ENCODE data around the gene RBM5.

The RBM5 gene

GRCh38 chr3:50133283-50133615, 44.5 kb downstream of the RBM5 start:
- TF ChIP-seq CTCF (IDR thresholded peaks at IDR 0.05; ENCODE audit: insufficient read depth, low read depth, low read length, missing control alignments): no peak
- no peak for DNase-seq (ENCODE audit: low read depth)
- no peak overlapping the region for H3K4me3 ChIP-seq (ENCODE audit: low read depth, low read length)

- no peak for DNase-seq (ENCODE audit: low read depth)
- no peak overlapping the region for H3K4me3 ChIP-seq (ENCODE audit: low read depth, low read length)
- no peak for TF ChIP-seq CTCF (IDR thresholded peaks at IDR 0.05; ENCODE audit: insufficient read depth, low read depth, low read length, missing control alignments)
Observed at GRCh38 chr3:50134367-50134766, 45.6 kb downstream of the RBM5 start.

GRCh38 chr3:50135964-50136363, 47.2 kb downstream of the RBM5 start:
- H3K4me3 ChIP-seq (ENCODE audit: low read depth, low read length): no peak overlapping the region
- TF ChIP-seq CTCF (IDR thresholded peaks at IDR 0.05; ENCODE audit: insufficient read depth, low read depth, low read length, missing control alignments): no peak
- DNase-seq (ENCODE audit: low read depth): no peak

GRCh38 chr3:50136714-50137405, 48.1 kb downstream of the RBM5 start:
- DNase-seq (ENCODE audit: low read depth): no peak
- no peak for TF ChIP-seq CTCF (IDR thresholded peaks at IDR 0.05; ENCODE audit: insufficient read depth, low read depth, low read length, missing control alignments)
- H3K4me3 ChIP-seq (ENCODE audit: low read depth, low read length): no peak overlapping the region

GRCh38 chr3:50137531-50137930, 48.8 kb downstream of the RBM5 start:
- H3K4me3 ChIP-seq (ENCODE audit: low read depth, low read length): no peak overlapping the region
- no peak for DNase-seq (ENCODE audit: low read depth)
- no peak for TF ChIP-seq CTCF (IDR thresholded peaks at IDR 0.05; ENCODE audit: insufficient read depth, low read depth, low read length, missing control alignments)

GRCh38 chr3:50138266-50139200, 49.8 kb downstream of the RBM5 start:
- no peak for TF ChIP-seq CTCF (IDR thresholded peaks at IDR 0.05; ENCODE audit: insufficient read depth, low read depth, low read length, missing control alignments)
- DNase-seq (ENCODE audit: low read depth): no peak

More at GRCh38 chr3:50138266-50139200, 49.8 kb downstream of the RBM5 start:
- H3K4me3 ChIP-seq (ENCODE audit: low read depth, low read length): no peak overlapping the region
